Measurements from ENCODE around the gene CDK17.
"Not testable (repeated sequence)": the region's sequence is repeated elsewhere in the genome, so short reads cannot be mapped to it uniquely, and the experiment has no call there.

CDK17 gene

DNA sequence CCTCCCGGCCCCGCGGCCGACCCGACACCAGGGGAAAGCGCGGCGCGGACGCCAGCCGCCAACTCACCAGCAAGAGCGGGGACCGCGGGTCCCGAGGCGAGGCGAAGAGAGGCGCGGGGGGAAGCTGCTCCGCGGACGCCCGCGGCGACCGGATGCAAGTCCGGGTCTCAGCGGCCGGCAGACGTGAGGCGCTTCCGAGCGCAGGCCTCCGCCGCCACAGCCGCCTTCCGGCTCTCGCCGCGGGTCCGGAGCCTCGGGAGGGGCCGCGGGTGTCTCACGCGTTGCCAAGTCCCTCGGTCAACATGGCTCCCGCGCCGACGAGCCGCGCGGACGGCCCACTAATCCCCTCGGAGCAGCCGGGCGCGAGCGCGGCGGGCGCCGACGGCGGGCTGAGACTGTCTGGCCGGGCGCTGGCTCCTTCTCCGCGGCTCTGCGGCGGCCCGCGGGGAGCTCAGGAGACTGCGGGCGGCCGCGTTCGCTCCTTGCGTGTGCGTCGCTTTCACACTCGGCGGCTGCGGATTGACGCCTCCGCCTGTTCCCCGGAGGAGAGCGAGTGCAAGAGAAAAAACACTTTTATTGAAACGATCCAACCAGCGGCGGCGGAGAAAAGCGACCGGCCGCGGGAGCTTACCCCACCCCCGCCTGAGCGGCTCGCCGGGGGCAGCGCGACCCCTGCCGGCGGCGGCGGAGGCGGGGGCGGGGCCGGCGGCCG lies at the start of gene CDK17:
CDK17 (minus strand) TSS at position 521 of the 712 bp plus-strand sequence. CDS start 65,603 bp downstream, outside the sequence.
- peak; percentile 78 to 82 (median 82) for DNase-seq (ENCODE audit: low read depth in 2 of 3, low spot score in 1 of 3)

GRCh38 chr12:96448300-96448699 lies 48.1 kb upstream of the CDK17 start:
- no peak for DNase-seq (ENCODE audit: low read depth in 2 of 3, low spot score in 1 of 3)

GRCh38 chr12:96447256-96447655 lies 47.0 kb upstream of the CDK17 start:
- DNase-seq (ENCODE audit: low read depth in 2 of 3, low spot score in 1 of 3): no peak

DNA sequence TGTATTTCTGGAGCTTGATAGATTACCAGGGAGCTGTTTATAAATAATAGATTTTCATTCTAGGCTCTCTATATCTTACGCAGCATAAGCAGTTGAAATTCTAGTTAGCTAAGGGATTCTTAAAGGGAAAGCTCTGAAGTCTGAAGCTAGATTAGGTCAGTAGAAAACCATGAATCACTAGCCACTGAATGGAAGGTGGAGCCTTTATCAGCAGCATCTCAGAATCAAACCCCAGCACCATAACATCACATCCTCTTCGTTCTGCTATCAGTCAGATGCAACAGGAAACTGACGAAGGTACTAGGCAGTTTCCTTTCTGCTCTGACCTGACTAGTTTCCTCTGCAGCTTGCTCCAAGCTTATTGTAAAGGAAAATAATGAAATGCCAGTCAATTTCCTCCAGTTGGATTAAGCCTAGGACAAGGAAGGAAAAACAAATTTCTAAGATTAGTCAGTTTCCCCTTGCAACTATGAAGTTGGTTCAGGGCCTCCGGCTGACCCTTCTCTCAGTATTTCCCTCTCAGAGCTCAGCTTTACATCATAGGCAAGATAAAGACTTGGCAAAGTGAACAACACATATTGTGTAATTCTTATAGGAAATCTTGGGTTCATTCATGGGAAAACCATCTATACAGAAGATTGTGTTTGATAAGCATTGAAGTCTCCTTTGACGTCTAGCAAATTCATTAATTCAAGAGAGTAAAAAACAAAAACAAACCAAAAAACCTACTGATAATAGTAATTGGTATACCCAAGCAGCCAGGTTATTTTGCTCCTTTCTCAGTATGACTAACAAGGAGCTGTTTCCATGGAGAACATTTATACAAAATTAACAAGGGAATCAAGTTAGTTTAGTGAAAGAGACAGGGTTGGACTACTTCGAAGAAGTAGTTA lies 45.7 kb upstream of the CDK17 start:
- peak in 2 of 3 donors; percentile 28 to 42 for DNase-seq (ENCODE audit: low read depth in 2 of 3, low spot score in 1 of 3)

GRCh38 chr12:96444399-96444798 lies 44.2 kb upstream of the CDK17 start:
- no peak for DNase-seq (ENCODE audit: low read depth in 2 of 3, low spot score in 1 of 3)

GRCh38 chr12:96442906-96443305 lies 42.7 kb upstream of the CDK17 start:
- DNase-seq (ENCODE audit: low read depth in 2 of 3, low spot score in 1 of 3): no peak

- DNase-seq (ENCODE audit: low read depth in 2 of 3, low spot score in 1 of 3): no peak
Measured at GRCh38 chr12:96441816-96442215, 41.6 kb upstream of the CDK17 start.

DNA sequence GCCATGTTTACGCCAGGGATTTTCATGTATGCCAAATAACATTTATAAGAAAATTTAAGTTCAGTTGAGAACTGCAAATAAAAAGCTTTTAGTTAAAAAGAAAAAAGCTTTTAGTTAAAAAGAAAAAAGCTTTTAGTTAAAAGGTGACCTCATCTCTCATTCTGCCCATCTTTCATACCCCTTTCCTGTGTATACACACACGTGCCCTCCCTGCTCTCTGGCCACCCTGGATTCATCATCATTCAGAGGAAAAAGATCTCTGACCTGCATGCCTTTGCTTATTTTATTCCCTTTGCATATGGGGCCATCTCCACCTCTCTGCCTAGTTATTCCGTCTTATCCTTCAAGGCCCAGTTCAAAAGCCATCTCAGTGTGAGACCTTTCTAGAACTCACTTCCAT lies 38.1 kb upstream of the CDK17 start:
- no peak for DNase-seq (ENCODE audit: low read depth in 2 of 3, low spot score in 1 of 3)

GRCh38 chr12:96437171-96437445 lies 36.9 kb upstream of the CDK17 start:
- no peak for DNase-seq (ENCODE audit: low read depth in 2 of 3, low spot score in 1 of 3)

GRCh38 chr12:96436366-96437170 lies 36.3 kb upstream of the CDK17 start:
- no peak for DNase-seq (ENCODE audit: low read depth in 2 of 3, low spot score in 1 of 3)

DNA sequence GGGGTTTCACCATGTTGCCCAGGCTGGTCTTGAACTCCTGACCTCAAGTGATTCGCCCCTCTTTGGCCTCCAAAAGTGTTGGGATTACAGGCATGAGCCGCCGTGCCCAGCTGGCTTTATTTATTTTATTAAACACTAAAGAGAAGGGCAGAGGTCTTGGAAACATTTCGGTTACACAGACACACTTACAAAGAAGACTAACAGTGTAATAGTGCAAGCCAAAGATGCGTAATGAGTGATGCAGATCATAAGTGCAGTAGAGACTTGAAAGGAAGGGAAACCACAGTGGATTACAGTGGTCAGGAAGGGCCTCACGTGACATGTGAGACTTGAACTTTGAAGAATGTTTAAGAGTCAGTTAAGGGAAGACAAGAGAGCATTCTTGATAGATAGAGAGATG lies 33.9 kb upstream of the CDK17 start:
- DNase-seq (ENCODE audit: low read depth in 2 of 3, low spot score in 1 of 3): peak in 2 of 3 donors; percentile 48 to 56

- DNase-seq (ENCODE audit: low read depth in 2 of 3, low spot score in 1 of 3): not testable (repeated sequence)
Measured at GRCh38 chr12:96432496-96433321, 32.5 kb upstream of the CDK17 start.

DNA sequence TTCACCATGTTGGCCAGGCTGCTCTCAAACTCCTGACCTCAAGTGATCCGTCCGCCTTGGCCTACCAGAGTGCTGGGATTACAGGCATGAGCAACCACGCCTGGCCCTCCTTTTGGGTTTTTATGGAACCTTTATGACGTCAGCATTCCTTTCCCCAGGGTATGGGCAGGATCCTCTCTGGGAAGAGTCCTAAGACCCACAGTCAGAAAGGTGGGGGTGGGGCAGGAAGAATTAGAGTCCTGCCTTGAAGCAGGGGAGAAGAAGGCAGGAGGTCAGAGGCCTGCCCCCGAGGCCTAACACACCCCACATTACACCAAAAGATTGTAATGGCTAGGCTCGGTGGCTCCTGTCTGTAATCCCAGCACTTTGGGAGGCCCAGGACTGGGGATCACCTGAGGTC lies 30.8 kb upstream of the CDK17 start:
- no peak for DNase-seq (ENCODE audit: low read depth in 2 of 3, low spot score in 1 of 3)

DNA sequence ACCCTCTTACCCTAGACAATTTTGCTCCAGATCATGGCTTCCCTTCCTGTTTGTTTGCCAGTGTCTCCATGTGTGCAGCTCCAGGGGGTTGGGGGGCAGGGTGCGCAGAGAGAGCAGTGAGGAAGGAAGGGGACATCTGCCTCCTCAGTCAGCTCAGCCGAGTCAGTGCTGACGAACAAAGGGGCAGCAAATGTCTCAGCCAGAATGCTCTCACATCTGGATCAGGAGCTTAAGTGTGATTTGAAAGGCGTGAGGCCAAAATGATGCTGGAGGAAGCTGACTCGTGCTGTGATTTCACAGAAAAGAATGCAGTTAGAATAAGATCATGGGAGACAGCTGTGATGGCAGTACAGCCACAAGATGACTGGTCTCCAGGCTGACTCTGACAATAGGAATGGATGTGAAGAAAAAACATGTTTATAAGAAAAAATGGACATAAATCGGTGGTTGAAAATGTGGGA lies 27.1 kb upstream of the CDK17 start:
- DNase-seq (ENCODE audit: low read depth in 2 of 3, low spot score in 1 of 3): peak in 2 of 3 donors; percentile 20 to 40

- no peak for DNase-seq (ENCODE audit: low read depth in 2 of 3, low spot score in 1 of 3)
Measured at GRCh38 chr12:96425951-96426350, 25.7 kb upstream of the CDK17 start.

- DNase-seq (ENCODE audit: low read depth in 2 of 3, low spot score in 1 of 3): peak in 1 of 3 donors; percentile 21
Measured at GRCh38 chr12:96425321-96425720, 25.1 kb upstream of the CDK17 start.

DNA sequence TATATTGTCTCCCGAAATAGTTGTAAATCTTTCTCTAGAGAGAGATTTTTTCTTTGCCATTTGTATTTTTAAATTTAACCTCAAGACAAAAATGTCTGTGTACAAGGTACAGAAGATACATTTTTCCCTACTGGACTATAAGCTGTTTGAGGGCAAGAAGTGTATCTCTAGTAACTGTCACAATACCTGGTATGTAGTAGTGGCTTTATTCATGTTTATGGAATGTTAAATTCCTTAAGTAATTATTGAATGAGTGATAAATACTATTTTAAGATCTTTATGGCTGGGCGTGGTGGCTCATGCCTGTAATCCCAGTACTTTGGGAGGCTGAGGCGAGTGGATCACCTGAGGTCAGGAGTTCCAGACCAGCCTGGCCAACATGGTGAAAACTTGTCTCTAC lies 24.4 kb upstream of the CDK17 start:
- DNase-seq (ENCODE audit: low read depth in 2 of 3, low spot score in 1 of 3): no peak

DNA sequence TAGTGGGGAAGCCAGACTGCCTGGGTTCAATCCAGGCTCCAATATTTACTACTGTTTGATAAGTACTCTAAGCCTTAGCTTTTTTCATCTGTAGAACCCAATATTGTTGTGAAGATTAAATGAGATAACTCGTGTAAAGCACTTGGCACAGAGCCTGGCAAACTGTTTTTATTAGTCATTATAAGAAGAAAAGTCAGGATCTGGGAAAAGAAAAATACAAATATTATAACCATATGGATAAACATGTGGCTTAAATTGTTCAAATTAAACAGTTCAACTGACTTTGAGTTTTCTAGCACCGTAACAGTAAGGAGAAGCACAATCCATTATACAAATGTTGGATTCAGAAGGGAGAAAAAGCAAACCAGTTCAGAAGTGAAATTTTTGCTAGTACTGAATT lies 22.0 kb upstream of the CDK17 start:
- no peak for DNase-seq (ENCODE audit: low read depth in 2 of 3, low spot score in 1 of 3)

DNA sequence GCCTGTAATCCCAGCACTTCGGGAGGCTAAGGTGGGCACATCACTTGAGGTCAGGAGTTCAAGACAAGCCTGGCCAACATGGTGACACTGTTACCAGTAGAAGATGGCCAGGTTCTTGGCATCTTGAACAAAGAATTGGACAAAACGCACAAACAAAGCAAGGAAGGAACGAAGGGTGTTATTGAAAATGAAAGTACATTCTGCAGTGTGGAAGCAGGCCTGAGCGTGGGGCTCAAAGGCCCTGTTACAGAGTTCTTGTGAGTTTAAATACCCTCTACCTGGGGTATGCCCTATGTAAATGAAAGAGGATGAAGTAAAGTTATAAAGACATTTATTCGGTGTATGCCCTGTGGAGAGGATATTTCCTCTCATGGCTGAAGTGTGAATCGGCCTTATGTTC lies 20.8 kb upstream of the CDK17 start:
- no peak for DNase-seq (ENCODE audit: low read depth in 2 of 3, low spot score in 1 of 3)

GRCh38 chr12:96420277-96420835 lies 20.1 kb upstream of the CDK17 start:
- no peak for DNase-seq (ENCODE audit: low read depth in 2 of 3, low spot score in 1 of 3)

Data from stimulated activated CD4-positive, alpha-beta T cell treated with anti-CD3 and anti-CD28 coated beads, Interleukin-12 subunit alpha, Interleukin-12 subunit beta, amount 100 ng/mL, for 48 hours (primary cell).